Testis (tissue), 3 donors: ENCODE data around the gene PPARG. TPM values are rescaled to one million over a fixed set of nuclear protein-coding genes. Genes with fewer than 3 reads are reported as not detected.
"Not testable (repeated sequence)": the region's sequence is repeated elsewhere in the genome, so short reads cannot be mapped to it uniquely, and the experiment has no call there.

Experiments used
- DNase-seq: peaks from one replicate; pipeline ENCODE4 v3.0.0-alpha.2; 2019
- H3K27ac ChIP-seq, 2 donors: fragments of 200-600 bp; sonication (generic); one replicate each; pipeline ENCODE4 v1.5.1; 2019
- H3K27me3 ChIP-seq: fragments of 200-600 bp; sonication (generic); one replicate; pipeline ENCODE4 v1.5.1; 2019
- H3K36me3 ChIP-seq: fragments of 200-600 bp; sonication (generic); one replicate; pipeline ENCODE4 v1.5.1; 2017; ENCODE audit warnings: low read depth; ENCODE audit errors: missing control alignments
- H3K4me1 ChIP-seq: fragments of 200-600 bp; sonication (generic); one replicate; pipeline ENCODE4 v1.5.1; 2019
- H3K4me3 ChIP-seq, 2 donors: fragments of 200-600 bp; sonication (generic); one replicate each; pipeline ENCODE4 v1.5.1; 2017 to 2019
- H3K9me3 ChIP-seq: fragments of 200-600 bp; sonication (generic); one replicate; pipeline ENCODE4 v1.5.1; 2017
- POLR2A ChIP-seq: fragments of 450-650 bp; IDR thresholded peaks from one replicate; pipeline ENCODE4 v1.6.1; 2017; ENCODE audit warnings: antibody characterized with exemption, mild to moderate bottlenecking, moderate library complexity
- WGBS, 2 donors: methylation state at CpG; one replicate each; pipeline ENCODE4 v1.1.5; 2018; 5-methylcytosine and 5-hydroxymethylcytosine counted together
- intact Hi-C: fragments of 100-400 bp; cut with DNase I; formaldehyde crosslinking; loops from one replicate; pipeline ENCODE4 v1.15.1; 2023; ENCODE audit warnings: low total_unique reads
- polyA plus RNA-seq: library from polyadenylated mRNA; stranded (reverse); fragments of 350-450 nt; fragmentation: Illumina TruSeq; extraction: RNeasy Lipid Tissue Mini Kit (QIAGEN cat#74804); gene quantifications from one replicate; pipeline ENCODE4 v1.2.3, GENCODE V29; 2014; ENCODE audit warnings: low read depth, low replicate concordance; ENCODE audit not compliant: insufficient read depth
- total RNA-seq, 2 donors: library from RNA; depleted of rRNA; stranded (reverse); fragments of >200 nt; gene quantifications; one replicate each; pipeline ENCODE4 v1.2.3, GENCODE V29; 2016
- TF ChIP-seq, protein P1 (sequence below), 3 experiments: fragments of 450-650 bp in 2 of 3; fragments of 200-600 bp in 1 of 3; sonication (generic) in 1 of 3; IDR thresholded peaks; one replicate each; pipeline ENCODE4 v1.5.1; 2016 to 2019; ENCODE audit warnings: antibody characterized with exemption in 3 of 3, mild to moderate bottlenecking in 2 of 3, moderate library complexity in 1 of 3

The PPARG gene
- total and polyA plus RNA-seq, 3 donors from 2014 or later: 12.1 to 18.7 (median 17.6) TPM

DNA sequence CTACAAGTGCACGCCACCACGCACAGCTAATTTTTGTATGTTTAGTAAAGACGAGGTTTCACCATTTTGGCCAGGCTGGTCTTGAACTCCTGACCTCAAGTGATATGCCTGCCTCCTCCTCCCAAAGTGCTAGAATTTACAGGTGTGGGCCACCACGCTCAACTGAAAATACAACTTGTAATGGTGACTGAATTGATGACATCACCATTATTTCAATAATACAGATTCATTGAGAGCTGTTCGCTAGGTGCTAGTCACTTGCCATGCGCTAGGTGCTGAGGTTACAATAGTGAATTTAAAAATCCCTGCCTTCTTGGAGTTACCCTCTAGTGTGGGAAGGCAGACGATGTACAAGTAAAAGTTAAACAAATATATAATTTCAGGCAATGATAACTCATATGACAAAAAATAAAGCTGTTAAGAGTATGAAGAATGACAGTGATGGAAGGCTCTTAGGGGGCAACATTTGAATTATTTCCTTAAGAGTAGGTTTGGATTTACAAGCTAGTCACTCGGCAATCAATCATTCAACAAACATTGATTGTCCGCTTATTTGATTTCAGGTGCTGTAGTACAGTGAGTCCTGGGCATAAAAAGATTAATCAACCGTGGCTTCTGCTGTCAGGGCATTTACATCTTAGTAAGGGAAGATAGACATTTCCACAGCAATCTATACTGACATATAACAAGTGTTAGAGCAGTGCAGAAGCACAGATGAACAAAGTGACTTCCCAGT, 9.1 kb upstream of the PPARG start:
- WGBS, 2 donors: 87 to 94% methylated on average over 10 of the region's 10 CpGs

DNA sequence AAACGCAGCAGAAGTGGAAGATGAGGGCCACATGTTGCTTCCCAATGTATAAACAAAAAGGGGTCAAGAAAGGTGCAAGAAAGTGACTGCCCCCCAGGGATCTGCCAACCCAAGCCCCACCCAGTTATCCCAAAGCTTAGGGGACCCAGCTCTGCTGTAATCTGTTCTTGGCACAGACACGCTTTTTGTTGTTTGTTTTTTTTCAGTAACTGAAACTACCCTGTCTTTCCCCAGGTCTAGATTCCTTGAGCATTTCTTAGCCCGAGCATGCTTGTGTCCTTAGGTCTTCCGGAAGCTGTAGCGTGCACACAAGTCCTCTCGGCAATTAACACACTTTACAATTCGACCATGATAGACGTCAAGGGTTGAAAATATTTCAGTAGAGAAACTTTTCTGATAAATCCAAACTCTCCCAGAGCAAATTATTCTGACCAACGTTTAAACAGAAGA, 8.5 kb upstream of the PPARG start:
- WGBS, 2 donors: 60 to 68% methylated on average over 9 of the region's 9 CpGs
- Histone ChIP-seq H3K27me3 (no peaks in the 10 kb centered on the region), H3K4me1 (no peaks in the 10 kb centered on the region), H3K36me3 (no peaks in the 10 kb centered on the region), H3K9me3 (no peaks in the 10 kb centered on the region), H3K27ac (no peak overlapping the region), H3K4me3 (no peak overlapping the region)
- DNase-seq: no peak
- TF ChIP-seq POLR2A: no peak
- TF ChIP-seq, protein P1, sequence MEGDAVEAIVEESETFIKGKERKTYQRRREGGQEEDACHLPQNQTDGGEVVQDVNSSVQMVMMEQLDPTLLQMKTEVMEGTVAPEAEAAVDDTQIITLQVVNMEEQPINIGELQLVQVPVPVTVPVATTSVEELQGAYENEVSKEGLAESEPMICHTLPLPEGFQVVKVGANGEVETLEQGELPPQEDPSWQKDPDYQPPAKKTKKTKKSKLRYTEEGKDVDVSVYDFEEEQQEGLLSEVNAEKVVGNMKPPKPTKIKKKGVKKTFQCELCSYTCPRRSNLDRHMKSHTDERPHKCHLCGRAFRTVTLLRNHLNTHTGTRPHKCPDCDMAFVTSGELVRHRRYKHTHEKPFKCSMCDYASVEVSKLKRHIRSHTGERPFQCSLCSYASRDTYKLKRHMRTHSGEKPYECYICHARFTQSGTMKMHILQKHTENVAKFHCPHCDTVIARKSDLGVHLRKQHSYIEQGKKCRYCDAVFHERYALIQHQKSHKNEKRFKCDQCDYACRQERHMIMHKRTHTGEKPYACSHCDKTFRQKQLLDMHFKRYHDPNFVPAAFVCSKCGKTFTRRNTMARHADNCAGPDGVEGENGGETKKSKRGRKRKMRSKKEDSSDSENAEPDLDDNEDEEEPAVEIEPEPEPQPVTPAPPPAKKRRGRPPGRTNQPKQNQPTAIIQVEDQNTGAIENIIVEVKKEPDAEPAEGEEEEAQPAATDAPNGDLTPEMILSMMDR (IDR thresholded peaks at IDR 0.05): no peak
- intact Hi-C loops: no loop called here

More for the DNA sequence above, 9.1 kb upstream of the PPARG start:
- H3K9me3 ChIP-seq: no peaks in the 10 kb centered on the region
- H3K27ac ChIP-seq: no peak overlapping the region
- no peak for DNase-seq
- H3K4me3 ChIP-seq: no peak overlapping the region
- TF ChIP-seq POLR2A: no peak
- no peaks in the 10 kb centered on the region for H3K4me1 ChIP-seq
- no peaks in the 10 kb centered on the region for H3K36me3 ChIP-seq
- intact Hi-C loops: no loop called here
- no peaks in the 10 kb centered on the region for H3K27me3 ChIP-seq

DNA sequence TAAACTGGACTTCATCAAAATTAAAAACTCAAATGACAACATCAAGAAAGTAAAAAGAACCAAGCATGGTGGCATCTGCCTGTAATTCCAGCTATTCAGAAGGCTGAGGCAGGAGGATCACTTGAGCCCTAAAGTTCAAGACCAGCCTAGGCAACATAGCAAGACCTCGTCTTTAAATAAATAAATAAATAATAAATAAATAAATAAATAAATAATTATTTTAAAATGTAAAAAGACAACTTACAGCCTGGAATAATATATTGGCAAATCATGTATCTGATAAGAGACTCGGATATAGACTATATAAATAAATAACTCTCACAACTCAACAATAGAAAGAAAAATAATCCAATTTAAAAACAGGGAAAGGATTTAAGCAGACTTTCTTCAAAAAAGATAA, 4.3 kb upstream of the PPARG start:
- 88 to 90% methylated on average over 2 of the region's 2 CpGs for WGBS, 2 donors
- no peaks in the 10 kb centered on the region for H3K27me3 ChIP-seq
- H3K36me3 ChIP-seq: no peaks in the 10 kb centered on the region
- TF ChIP-seq, protein P1 (IDR thresholded peaks at IDR 0.05): no peak
- TF ChIP-seq POLR2A: no peak
- H3K9me3 ChIP-seq: no peaks in the 10 kb centered on the region
- no peak for DNase-seq
- H3K27ac ChIP-seq: no peak overlapping the region
- no peak overlapping the region for H3K4me3 ChIP-seq
- H3K4me1 ChIP-seq: no peaks in the 10 kb centered on the region
- intact Hi-C loops: no loop called here

DNA sequence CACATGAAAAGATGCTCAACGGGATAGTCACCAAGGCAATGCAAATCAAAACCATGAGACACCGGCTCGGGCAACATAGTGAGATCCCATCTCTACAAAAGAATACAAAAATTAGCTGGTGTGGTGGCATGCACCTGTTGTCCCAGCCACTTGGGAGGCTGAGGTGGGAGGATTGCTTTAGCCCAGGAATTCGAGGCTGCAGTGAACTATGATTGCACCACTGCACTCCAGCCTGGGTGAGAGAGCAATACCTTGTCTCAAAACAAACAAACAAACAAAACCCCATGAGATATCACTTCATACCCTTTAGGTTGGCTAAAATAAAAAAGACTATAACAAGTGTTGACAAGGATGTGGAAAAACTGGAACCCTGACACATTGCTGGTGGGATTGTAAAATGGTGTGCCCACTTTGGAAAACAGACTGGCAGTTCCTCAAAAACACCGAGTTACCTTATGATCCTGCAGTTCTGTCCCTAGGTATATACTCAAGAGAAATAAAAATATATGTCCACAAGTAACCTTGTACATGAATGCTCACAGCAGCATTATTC, 3.8 kb upstream of the PPARG start:
- Histone ChIP-seq H3K9me3 (no peaks in the 10 kb centered on the region), H3K27me3 (no peaks in the 10 kb centered on the region), H3K4me1 (no peaks in the 10 kb centered on the region), H3K36me3 (no peaks in the 10 kb centered on the region), H3K4me3 (no peak overlapping the region), H3K27ac (no peak overlapping the region)
- no peak for DNase-seq
- TF ChIP-seq POLR2A: no peak
- TF ChIP-seq, protein P1 (IDR thresholded peaks at IDR 0.05): no peak
- 90 to 91% methylated on average over 5 of the region's 5 CpGs for WGBS, 2 donors
- intact Hi-C loops: no loop called here

DNA sequence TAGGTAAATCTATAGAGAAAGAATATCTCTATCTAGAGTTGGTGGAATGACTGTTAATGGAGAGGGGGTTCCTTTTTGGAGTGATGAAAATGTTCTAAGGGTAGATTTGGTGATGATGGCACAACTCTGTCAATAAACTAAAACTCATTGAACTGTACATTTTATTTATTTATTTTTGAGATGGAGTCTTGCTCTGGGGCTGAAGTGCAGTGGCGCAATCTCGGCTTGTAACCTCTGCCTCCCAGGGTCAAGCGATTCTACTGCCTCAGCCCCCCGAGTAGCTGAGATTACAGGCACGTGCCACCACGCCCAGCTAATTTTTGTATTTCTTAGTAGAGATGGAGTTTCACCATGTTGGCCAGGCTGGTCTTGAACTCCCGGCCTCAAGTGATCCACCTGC, 3.1 kb upstream of the PPARG start:
- H3K4me3 ChIP-seq, H3K4me1 ChIP-seq, H3K27me3 ChIP-seq, H3K9me3 ChIP-seq, H3K27ac ChIP-seq, DNase-seq, H3K36me3 ChIP-seq, intact Hi-C loops: not testable (repeated sequence)
- WGBS, 2 donors: 68 to 80% methylated on average over 7 of the region's 7 CpGs
